ENCODE measurements around the gene CAMK2D. TPM values are rescaled to one million over a fixed set of nuclear protein-coding genes. Genes with fewer than 3 reads are reported as not detected.

Gene CAMK2D
- total RNA-seq, 2 experiments from 2014 or later = 42.8 to 46.7 TPM

DNA sequence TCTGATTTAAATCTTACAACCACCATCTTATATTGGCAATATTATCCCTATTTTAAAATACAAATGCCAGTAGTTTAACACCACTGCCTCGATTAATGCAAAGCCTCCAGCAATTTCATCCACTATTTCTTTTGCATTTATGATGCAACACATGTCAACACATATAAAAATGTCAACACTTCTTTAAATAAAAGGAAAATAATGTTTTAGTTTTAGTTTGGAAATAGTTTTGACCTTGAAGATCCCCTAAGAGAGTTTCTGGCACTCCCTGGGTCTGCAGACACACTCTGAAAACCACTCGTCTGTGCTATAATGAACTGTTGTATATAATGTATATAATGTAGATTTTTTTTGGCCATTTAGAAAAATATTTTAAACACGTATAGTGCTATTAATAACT is 99.0 kb downstream of the CAMK2D start:
- Mint-ChIP-seq H3K27me3 (no peaks in the 10 kb centered on the region), H3K27ac (no peak overlapping the region), H3K36me3 (peaks cover 37% of the 10 kb centered on the region), H3K4me1 (peaks cover 28% of the 10 kb centered on the region), H3K9me3 (peaks cover 7% of the 10 kb centered on the region), H3K4me3 (no peak overlapping the region)
- no peak for DNase-seq

DNA sequence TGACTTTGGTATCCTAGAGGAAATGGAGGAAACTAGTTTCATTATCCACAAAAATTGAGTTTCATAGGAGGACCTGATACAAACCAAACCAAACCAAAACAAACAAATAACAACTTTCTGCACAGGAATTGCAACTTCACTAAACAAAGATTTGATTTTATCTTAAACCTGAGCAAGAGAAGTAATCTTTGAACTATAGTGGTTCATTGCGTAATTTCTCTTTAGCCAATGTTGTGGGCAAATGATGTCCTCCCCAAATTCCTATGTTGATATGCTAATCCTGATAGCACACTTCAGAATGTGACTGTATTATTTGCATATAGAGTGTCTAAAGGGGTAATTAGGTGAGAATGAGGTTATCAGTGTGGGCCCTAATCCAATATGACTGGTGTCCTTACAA is 102.4 kb downstream of the CAMK2D start:
- DNase-seq = no peak
- Mint-ChIP-seq H3K27me3 (no peaks in the 10 kb centered on the region), H3K36me3 (peaks cover 41% of the 10 kb centered on the region), H3K9me3 (peaks cover 7% of the 10 kb centered on the region), H3K4me1 (peaks cover 29% of the 10 kb centered on the region), H3K4me3 (no peak overlapping the region), H3K27ac (no peak overlapping the region)

DNA sequence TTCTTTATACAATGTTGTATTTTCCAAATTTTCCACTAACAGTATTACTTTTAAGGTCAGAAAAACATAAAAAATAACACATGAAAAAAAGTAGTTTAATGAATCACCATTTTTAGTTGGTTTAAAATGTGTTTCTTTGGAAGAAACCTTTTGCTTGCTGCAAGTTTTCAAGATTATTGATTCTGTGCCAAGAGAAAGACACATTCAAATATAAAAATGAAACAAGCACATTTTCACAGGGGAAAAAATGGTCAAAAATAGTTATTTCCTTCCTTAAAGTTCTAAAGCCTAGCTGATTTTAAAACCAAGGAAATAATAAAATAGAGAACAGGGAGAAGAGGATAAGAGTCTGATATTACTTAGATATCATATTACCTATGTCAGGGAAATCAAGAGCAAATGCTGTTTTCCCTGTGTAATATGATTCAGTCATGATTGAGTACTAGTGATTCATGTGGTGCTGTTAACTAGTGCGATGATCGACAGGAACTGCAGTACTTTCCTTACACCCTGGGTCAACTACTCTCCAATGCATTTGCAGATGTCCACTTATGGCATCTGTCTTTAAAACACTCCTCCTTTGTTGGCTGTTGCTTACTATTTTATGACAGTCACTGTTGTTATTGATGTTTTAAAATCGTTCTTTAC is 103.8 kb downstream of the CAMK2D start:
- Mint-ChIP-seq H3K27ac (no peak overlapping the region), H3K9me3 (peaks cover 7% of the 10 kb centered on the region), H3K4me3 (no peak overlapping the region), H3K4me1 (peaks cover 31% of the 10 kb centered on the region), H3K27me3 (no peaks in the 10 kb centered on the region), H3K36me3 (peaks cover 40% of the 10 kb centered on the region)
- DNase-seq = no peak

DNA sequence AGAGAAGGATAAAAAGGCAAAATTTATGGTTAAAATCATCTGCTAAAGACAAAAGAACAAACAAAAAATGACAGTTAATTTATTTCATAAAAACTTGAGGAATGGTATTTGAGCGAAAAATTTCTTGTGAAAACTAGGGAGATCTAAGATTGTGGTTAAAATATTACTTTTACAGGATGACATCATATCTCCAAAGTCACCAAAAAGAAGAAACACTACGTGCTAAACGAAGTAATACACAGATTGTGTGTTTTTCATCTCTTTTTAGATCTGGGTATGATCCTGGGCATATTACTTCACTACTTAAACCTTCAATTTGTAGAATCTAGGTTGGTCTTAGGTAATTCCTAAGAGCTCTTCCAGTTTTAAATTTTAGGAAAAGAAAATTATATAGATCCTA is 107.7 kb downstream of the CAMK2D start:
- Mint-ChIP-seq H3K9me3 (peaks cover 7% of the 10 kb centered on the region), H3K27ac (no peak overlapping the region), H3K4me3 (no peak overlapping the region), H3K27me3 (no peaks in the 10 kb centered on the region), H3K4me1 (peaks cover 31% of the 10 kb centered on the region), H3K36me3 (peaks cover 45% of the 10 kb centered on the region)
- DNase-seq = no peak

DNA sequence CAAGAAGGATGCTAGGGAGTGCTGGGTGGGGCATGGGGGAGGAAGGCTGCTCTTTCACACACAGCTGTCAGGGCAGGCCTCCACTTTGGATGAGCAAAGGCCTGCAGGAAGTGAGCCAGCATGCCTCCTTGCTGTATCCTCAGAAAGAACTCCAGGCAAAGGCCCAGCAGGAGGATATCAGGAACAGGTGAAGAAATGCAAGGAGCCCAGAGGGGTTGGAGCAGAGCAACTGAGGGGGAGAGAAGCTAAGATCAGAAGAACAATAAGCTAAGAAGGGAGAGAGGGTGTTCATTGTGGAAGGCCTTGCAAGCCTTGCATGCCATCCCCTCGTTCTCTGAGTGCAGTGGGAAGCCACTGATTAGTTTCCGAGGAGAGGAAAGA is 115.1 kb downstream of the CAMK2D start:
- Mint-ChIP-seq H3K27me3 (no peaks in the 10 kb centered on the region), H3K9me3 (no peaks in the 10 kb centered on the region), H3K4me1 (peaks cover 26% of the 10 kb centered on the region), H3K36me3 (peaks cover 56% of the 10 kb centered on the region), H3K27ac (no peak overlapping the region), H3K4me3 (no peak overlapping the region)
- no peak for DNase-seq

DNA sequence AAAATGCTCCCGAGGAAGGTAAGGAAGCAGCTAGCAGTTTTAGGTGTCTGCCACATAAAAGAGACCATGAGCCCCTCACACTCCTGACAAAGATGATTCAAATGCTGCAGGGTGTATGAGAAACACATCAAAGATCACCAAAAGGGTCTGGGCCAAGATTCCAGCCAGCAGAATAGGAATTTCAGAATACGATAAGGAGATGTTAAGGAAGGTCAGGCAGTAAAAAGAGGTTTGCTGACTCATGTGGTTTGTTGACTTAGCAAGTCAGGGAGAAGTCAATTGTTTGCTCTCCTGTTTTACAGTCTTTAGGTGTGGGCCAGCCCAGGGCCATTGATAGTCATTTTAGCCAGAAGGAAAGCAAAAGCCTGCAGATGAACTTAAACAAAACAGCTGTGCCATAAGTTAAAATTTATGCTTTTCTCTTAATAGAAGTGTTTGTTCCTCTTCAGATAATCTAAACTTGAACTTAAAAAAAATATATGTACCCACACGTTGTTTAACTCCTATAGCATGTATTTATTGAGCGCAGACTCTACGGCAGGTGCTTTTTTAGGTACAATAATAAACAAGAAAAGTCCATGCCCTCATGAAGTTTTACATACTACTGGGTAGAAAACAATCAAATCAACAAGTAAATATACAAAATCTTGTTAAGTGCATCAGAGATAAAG is 115.6 kb downstream of the CAMK2D start:
- no peaks in the 10 kb centered on the region for H3K27me3 Mint-ChIP-seq
- no peak overlapping the region for H3K4me3 Mint-ChIP-seq
- DNase-seq = no peak
- H3K4me1 Mint-ChIP-seq = peaks cover 28% of the 10 kb centered on the region
- no peak overlapping the region for H3K27ac Mint-ChIP-seq
- H3K9me3 Mint-ChIP-seq = no peaks in the 10 kb centered on the region
- peaks cover 55% of the 10 kb centered on the region for H3K36me3 Mint-ChIP-seq

DNA sequence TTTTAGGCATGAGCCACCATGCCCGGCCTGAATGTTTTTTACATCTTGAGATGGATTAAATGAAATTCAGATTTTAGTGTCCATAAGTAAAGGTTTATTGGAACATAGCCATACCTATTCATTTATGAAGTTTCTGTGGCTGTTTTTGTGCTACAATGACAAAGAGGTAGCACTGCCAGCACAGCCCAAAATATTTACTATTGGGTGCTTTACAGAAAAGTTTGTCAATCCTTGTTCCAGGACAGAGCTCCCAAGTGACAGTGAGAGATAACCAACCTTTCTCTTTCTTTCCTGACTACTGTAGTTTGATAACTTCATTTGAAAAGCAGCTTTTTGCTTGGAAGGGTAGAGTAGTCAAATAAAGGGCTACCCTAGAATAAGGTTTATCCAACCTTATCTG is 116.2 kb downstream of the CAMK2D start:
- Mint-ChIP-seq H3K4me3 (no peak overlapping the region), H3K9me3 (no peaks in the 10 kb centered on the region), H3K36me3 (peaks cover 53% of the 10 kb centered on the region), H3K27ac (no peak overlapping the region), H3K4me1 (peaks cover 30% of the 10 kb centered on the region), H3K27me3 (no peaks in the 10 kb centered on the region)
- no peak for DNase-seq

DNA sequence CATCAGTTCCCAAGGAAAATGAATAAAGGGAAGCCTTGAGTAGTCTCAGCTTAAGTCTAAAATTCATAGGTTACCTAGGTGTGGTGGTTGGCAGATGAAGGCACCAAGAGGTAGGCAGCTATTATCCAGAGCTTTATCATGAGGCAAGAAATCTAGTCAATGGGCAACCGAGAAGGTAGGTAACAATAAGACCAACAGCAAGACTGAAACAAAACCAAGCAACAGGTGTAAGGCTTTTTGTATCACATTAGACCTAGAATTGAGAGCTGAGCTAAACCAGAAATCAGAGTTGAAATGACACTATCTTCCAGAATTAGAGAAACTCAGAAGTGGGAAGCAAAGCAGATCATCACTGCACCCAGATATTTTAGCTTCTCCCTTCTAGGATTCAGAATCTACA is 117.1 kb downstream of the CAMK2D start:
- H3K27ac Mint-ChIP-seq = peak overlapping the region; percentile 27
- H3K4me3 Mint-ChIP-seq = no peak overlapping the region
- H3K27me3 Mint-ChIP-seq = no peaks in the 10 kb centered on the region
- no peak for DNase-seq
- H3K4me1 Mint-ChIP-seq = peaks cover 39% of the 10 kb centered on the region
- H3K36me3 Mint-ChIP-seq = peaks cover 50% of the 10 kb centered on the region
- no peaks in the 10 kb centered on the region for H3K9me3 Mint-ChIP-seq

DNA sequence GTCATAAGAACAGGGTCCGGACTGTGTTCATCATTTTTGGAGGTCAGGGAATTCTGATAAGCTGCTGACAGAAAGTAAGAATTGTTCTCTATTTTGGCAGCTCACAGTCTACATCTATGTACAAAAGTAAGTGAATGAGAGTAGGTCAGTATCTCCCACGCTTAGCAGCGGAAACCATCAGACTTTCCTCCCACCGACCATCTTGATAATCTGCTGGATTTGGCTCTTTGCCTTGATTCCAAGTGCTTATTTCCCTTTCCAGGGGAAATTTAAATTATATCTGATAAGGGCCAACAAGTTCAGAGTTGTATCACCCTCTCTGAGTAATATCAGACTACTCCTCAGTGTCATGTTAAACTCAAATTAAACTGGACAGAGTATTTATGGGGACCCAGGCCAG is 118.0 kb downstream of the CAMK2D start:
- Mint-ChIP-seq H3K9me3 (no peaks in the 10 kb centered on the region), H3K27me3 (no peaks in the 10 kb centered on the region), H3K4me1 (peaks cover 44% of the 10 kb centered on the region), H3K36me3 (peaks cover 46% of the 10 kb centered on the region), H3K27ac (no peak overlapping the region), H3K4me3 (no peak overlapping the region)
- DNase-seq = no peak

DNA sequence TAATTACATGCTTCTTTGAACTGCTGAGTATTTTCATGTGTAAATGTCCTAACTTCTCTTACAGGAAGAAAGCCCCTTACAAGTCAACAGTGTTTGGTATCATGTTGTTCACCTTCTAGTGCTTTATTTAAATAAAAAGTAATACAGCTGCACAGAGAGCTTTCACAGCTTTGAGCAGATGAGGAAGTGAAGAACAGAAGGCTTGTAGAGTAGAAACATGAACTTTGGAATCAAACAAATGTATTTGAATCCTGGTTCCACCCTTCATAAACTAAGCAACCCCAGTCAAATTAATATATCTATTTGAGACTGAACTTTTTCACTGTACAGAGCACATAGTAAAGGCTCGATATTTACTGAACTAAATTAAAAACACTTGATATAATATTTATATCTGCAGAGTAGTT is 120.5 kb downstream of the CAMK2D start:
- Mint-ChIP-seq H3K4me1 (peaks cover 57% of the 10 kb centered on the region), H3K27me3 (no peaks in the 10 kb centered on the region), H3K9me3 (no peaks in the 10 kb centered on the region), H3K36me3 (peaks cover 47% of the 10 kb centered on the region), H3K27ac (no peak overlapping the region), H3K4me3 (no peak overlapping the region)
- DNase-seq = no peak

DNA sequence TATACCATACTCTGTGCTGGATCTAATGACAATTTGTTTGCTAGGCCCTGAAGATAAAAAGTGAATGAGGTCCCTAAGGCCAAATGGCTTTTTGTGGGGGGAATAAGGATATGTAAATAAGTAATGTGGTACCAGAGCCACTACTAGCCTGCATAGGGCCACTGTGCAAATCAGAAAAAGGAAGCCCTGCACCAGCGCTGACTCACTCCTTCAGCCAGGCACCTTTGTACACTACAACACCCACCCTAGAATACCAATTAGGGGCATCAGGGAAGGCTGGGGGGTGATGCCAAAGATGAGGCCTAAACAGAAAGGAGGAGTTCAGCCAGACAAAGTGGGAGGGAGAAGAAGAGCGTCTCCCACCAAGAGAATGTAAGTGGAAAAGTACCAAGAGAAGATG is 122.2 kb downstream of the CAMK2D start:
- no peaks in the 10 kb centered on the region for H3K27me3 Mint-ChIP-seq
- H3K36me3 Mint-ChIP-seq = peaks cover 39% of the 10 kb centered on the region
- no peak overlapping the region for H3K27ac Mint-ChIP-seq
- H3K9me3 Mint-ChIP-seq = no peaks in the 10 kb centered on the region
- peaks cover 52% of the 10 kb centered on the region for H3K4me1 Mint-ChIP-seq
- H3K4me3 Mint-ChIP-seq = no peak overlapping the region
- DNase-seq = no peak

DNA sequence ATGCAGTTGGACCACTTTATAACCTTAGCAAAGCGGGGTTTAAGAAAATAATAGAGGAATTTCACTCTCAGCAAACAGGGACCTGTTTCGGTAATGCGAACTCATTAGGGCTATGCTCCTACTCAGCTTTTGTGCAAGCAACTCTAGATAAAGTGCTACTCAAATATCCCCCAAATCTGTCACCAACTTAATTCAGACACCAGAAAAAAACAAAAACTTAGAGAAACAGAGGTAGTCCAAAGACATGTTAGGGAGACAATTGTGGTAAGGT is 123.0 kb downstream of the CAMK2D start:
- no peaks in the 10 kb centered on the region for H3K27me3 Mint-ChIP-seq
- H3K4me1 Mint-ChIP-seq = peaks cover 50% of the 10 kb centered on the region
- no peaks in the 10 kb centered on the region for H3K9me3 Mint-ChIP-seq
- DNase-seq = no peak
- no peak overlapping the region for H3K4me3 Mint-ChIP-seq
- H3K27ac Mint-ChIP-seq = no peak overlapping the region
- peaks cover 31% of the 10 kb centered on the region for H3K36me3 Mint-ChIP-seq

DNA sequence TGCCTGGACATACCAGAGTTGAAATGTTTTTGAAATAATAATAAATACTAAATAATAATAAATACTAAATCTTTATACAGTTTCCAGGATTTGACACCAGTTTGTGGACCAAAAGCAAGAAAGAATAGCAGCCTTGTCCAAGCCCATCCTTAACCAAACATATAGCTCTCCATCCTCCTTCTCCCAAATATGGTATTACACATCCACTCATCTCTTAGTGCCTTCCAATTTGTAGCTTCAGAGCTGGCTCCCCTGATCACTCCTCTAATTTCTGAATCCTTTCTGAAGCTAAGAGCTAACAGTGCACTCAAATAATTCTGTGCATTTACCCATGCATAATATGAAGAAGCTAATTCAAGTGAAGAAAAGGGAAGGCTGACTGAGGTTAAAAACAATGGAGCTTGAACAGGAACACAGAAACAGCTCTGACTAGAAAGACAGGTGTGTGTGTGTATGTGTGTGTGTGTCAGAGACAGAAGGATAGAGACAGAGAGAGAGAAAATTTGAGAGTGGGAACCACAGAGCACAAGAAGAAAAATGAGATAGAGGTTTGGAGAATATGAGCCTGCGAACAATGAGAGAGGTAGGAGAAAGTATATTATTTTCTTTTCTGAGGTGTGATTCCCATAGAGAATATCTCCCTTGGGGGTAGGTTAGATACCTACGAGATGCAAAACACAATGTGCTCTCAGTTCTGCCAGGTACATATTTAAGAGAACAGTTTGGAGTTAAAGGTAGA is 123.5 kb downstream of the CAMK2D start:
- H3K9me3 Mint-ChIP-seq = no peaks in the 10 kb centered on the region
- peaks cover 31% of the 10 kb centered on the region for H3K36me3 Mint-ChIP-seq
- no peaks in the 10 kb centered on the region for H3K27me3 Mint-ChIP-seq
- DNase-seq = no peak
- H3K4me3 Mint-ChIP-seq = no peak overlapping the region
- peaks cover 53% of the 10 kb centered on the region for H3K4me1 Mint-ChIP-seq
- H3K27ac Mint-ChIP-seq = peak overlapping the region; percentile 2

DNA sequence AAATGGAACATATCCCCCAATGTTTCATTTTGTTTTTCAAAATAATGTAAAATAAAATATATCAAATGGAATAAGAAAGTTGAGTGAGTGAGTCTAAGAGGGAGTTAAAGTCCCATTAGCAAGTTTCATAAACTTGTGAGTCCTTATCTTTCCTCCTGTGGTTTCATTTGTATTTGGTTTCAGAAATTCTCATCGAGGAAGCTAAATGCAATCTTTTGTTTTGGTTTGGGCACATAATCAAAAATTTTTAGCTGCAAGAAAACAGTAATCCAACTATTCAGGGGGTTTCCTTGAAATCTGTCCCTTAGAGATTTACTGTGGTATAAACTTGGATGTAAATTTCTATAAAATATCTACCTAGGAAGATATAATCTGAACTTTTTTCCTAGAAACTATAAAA is 124.2 kb downstream of the CAMK2D start:
- Mint-ChIP-seq H3K4me1 (peaks cover 53% of the 10 kb centered on the region), H3K27ac (no peak overlapping the region), H3K36me3 (peaks cover 30% of the 10 kb centered on the region), H3K27me3 (no peaks in the 10 kb centered on the region), H3K4me3 (no peak overlapping the region), H3K9me3 (no peaks in the 10 kb centered on the region)
- no peak for DNase-seq

DNA sequence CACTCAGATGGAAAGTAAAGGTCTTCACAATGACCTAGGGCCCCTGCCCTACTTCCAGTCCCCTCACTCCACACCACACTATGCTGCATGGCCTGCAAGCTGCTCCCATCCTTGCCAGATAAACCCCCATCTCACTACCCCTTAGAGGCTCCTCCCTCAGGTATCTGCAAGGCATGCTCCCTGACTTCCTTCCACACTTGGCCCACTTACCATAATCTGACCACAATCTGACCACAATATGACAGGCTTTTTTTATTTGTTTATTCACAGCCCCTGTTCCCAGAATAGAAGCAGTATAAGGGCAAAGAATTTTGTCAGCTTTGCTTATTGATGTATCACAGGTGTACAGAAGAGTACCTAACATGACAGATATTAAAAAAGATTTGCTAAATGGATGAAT is 124.7 kb downstream of the CAMK2D start:
- Mint-ChIP-seq H3K4me3 (peak overlapping the region; percentile 27), H3K4me1 (peaks cover 53% of the 10 kb centered on the region), H3K9me3 (no peaks in the 10 kb centered on the region), H3K36me3 (peaks cover 29% of the 10 kb centered on the region), H3K27me3 (no peaks in the 10 kb centered on the region), H3K27ac (peak overlapping the region; percentile 85)
- peak; percentile 21 for DNase-seq

DNA sequence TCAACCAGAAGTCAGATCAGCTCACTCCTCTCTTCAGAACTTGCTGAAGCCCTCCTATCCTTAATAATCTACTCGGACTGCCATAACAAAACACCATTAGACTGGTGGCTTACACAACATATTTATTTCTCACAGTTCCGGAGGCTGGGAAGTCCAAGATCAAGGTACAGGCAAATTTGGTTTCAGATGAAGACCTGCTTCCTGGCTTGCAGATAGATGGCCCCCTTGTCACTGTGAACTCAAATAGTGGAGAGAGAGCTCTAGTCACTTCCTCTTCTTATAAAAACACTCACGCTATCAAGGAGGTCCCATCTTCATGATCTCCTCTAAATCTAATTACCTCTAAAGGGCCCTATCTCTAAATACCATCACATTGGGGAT is 125.1 kb downstream of the CAMK2D start:
- no peak for DNase-seq
- Mint-ChIP-seq H3K27ac (peak overlapping the region; percentile 85), H3K36me3 (peaks cover 29% of the 10 kb centered on the region), H3K27me3 (no peaks in the 10 kb centered on the region), H3K4me3 (peak overlapping the region; percentile 27), H3K4me1 (peaks cover 53% of the 10 kb centered on the region), H3K9me3 (no peaks in the 10 kb centered on the region)
